ENCODE measurements around the gene NCOR2. TPM values are rescaled to one million over a fixed set of nuclear protein-coding genes. Genes with fewer than 3 reads are reported as not detected.

NCOR2 gene
- polyA plus RNA-seq, 1 donor from 2014 or later, result 4.8 TPM

DNA sequence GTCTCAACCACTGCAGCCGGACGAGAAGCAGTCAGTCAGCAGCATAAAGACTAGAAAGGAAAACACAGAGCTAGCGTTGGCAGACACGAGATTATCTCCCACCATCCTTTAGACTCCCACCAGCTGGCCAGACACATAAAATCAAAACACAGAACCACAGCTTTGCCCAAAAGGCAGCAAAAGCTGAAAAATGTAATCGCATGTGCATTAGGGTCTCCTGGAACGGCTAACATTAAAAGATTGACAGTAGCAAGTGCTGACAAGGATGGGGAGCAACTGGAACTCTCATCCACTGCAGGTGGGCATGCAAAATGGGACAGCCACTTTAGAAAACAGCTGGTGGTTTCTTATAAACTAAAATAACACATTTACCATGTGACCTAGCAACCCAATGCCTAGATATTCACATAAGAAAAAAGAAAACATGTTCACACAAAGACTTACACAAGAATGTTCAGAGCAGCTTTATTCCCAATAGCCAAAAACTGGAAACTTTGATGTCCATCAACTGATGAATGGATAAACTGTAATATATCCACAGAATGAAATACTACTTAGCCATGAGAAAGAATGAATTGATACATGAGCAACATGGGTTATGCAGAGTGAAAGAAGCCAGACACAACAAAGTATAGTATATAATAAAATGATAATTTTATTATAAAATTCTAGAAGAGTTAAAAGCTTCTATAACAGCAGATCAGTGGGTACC lies 37.7 kb downstream of the NCOR2 start:
- peaks cover 3% of the 10 kb centered on the region for H3K79me2 ChIP-seq (replicated peaks; ENCODE audit: insufficient read depth, low read length)
- no peak overlapping the region for H3K27ac ChIP-seq (ENCODE audit: low read length)
- H3K4me3 ChIP-seq (ENCODE audit: low read length), result no peak overlapping the region
- H4K20me1 ChIP-seq (ENCODE audit: insufficient read depth), result no peaks in the 10 kb centered on the region
- no peak overlapping the region for H3K4me2 ChIP-seq (ENCODE audit: low read length)
- TF ChIP-seq, protein P1, sequence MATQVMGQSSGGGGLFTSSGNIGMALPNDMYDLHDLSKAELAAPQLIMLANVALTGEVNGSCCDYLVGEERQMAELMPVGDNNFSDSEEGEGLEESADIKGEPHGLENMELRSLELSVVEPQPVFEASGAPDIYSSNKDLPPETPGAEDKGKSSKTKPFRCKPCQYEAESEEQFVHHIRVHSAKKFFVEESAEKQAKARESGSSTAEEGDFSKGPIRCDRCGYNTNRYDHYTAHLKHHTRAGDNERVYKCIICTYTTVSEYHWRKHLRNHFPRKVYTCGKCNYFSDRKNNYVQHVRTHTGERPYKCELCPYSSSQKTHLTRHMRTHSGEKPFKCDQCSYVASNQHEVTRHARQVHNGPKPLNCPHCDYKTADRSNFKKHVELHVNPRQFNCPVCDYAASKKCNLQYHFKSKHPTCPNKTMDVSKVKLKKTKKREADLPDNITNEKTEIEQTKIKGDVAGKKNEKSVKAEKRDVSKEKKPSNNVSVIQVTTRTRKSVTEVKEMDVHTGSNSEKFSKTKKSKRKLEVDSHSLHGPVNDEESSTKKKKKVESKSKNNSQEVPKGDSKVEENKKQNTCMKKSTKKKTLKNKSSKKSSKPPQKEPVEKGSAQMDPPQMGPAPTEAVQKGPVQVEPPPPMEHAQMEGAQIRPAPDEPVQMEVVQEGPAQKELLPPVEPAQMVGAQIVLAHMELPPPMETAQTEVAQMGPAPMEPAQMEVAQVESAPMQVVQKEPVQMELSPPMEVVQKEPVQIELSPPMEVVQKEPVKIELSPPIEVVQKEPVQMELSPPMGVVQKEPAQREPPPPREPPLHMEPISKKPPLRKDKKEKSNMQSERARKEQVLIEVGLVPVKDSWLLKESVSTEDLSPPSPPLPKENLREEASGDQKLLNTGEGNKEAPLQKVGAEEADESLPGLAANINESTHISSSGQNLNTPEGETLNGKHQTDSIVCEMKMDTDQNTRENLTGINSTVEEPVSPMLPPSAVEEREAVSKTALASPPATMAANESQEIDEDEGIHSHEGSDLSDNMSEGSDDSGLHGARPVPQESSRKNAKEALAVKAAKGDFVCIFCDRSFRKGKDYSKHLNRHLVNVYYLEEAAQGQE (IDR thresholded peaks at IDR 0.05; ENCODE audit: borderline replicate concordance), result no peak
- TF ChIP-seq CTCF (IDR thresholded peaks at IDR 0.05; ENCODE audit: poor library complexity, severe bottlenecking), result no peak
- TF ChIP-seq EZH2 (IDR thresholded peaks at IDR 0.05; ENCODE audit: borderline replicate concordance, insufficient read depth, low read length, poor library complexity, severe bottlenecking), result no peak
- no peak for TF ChIP-seq MXI1 (conservative IDR thresholded peaks at IDR 0.05; ENCODE audit: poor library complexity, severe bottlenecking)
- no peak for TF ChIP-seq TAF1 (IDR thresholded peaks at IDR 0.05; ENCODE audit: low read depth)
- TF ChIP-seq RAD21 (conservative IDR thresholded peaks at IDR 0.05), result no peak
- no peak for TF ChIP-seq POLR2AphosphoS5 (IDR thresholded peaks at IDR 0.05)
- TF ChIP-seq SMC3 (conservative IDR thresholded peaks at IDR 0.05; ENCODE audit: poor library complexity), result no peak
- TF ChIP-seq EP300 (conservative IDR thresholded peaks at IDR 0.05; ENCODE audit: poor library complexity, severe bottlenecking), result no peak
- no peaks in the 10 kb centered on the region for H3K36me3 ChIP-seq (ENCODE audit: insufficient read depth, low read length)
- no peak overlapping the region for H3K9ac ChIP-seq (ENCODE audit: low read length)
- no peak overlapping the region for H2AFZ ChIP-seq (ENCODE audit: low read depth, low read length)
- peaks cover 9% of the 10 kb centered on the region for H3F3A ChIP-seq (ENCODE audit: insufficient read depth, low read length, poor library complexity, severe bottlenecking)
- no peaks in the 10 kb centered on the region for H3K9me3 ChIP-seq (ENCODE audit: low read length)
- no peaks in the 10 kb centered on the region for H3K27me3 ChIP-seq (ENCODE audit: insufficient read depth, low read depth, low read length)
- no peaks in the 10 kb centered on the region for H3K9me2 ChIP-seq (ENCODE audit: insufficient read depth, low read length)

DNA sequence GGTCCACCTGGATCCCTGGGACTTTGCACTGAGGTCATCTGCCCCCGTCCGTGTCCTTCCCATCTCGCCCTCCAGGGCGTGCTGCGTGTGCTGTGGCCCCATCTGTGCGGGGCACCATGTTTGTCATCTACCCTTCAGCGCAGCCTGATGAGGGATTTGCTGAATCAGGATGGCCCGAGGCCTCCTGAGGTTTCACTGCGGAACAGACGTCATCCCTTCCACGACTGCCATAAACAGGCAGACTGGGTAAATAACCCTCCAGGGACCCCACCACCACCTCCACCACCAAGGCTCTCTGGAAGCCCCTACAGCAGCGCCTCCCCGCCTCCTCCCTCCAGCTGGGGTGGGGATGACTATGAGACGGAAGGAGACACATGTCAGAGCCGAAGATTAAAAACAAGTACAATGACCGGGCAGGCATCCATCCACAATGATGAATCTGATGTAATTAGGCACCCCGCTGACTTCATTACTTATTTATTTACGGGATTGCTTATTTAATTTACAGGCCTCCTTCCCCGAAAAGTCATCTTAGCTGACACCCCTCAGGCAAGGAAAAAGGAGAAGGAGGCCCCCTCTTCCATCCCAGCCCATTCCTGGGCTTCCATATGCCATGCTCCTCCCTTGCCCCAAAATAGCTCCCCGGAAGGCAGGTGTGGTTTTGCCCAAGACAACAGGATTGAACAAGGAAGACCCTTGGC lies 39.4 kb downstream of the NCOR2 start:
- Histone ChIP-seq H3K4me3 (ENCODE audit: low read length) (no peak overlapping the region), H2AFZ (ENCODE audit: low read depth, low read length) (no peak overlapping the region), H3K27ac (ENCODE audit: low read length) (peak overlapping the region; percentile 24), H3K36me3 (ENCODE audit: insufficient read depth, low read length) (no peaks in the 10 kb centered on the region), H3K9me3 (ENCODE audit: low read length) (no peaks in the 10 kb centered on the region), H3F3A (ENCODE audit: insufficient read depth, low read length, poor library complexity, severe bottlenecking) (peaks cover 9% of the 10 kb centered on the region), H3K9ac (ENCODE audit: low read length) (no peak overlapping the region), H3K79me2 (replicated peaks; ENCODE audit: insufficient read depth, low read length) (peaks cover 3% of the 10 kb centered on the region), H3K27me3 (ENCODE audit: insufficient read depth, low read depth, low read length) (no peaks in the 10 kb centered on the region), H4K20me1 (ENCODE audit: insufficient read depth) (no peaks in the 10 kb centered on the region), H3K9me2 (ENCODE audit: insufficient read depth, low read length) (no peaks in the 10 kb centered on the region), H3K4me2 (ENCODE audit: low read length) (no peak overlapping the region)
- no peak for TF ChIP-seq SMC3 (conservative IDR thresholded peaks at IDR 0.05; ENCODE audit: poor library complexity)
- TF ChIP-seq CTCF (IDR thresholded peaks at IDR 0.05; ENCODE audit: poor library complexity, severe bottlenecking), result no peak
- TF ChIP-seq EP300 (conservative IDR thresholded peaks at IDR 0.05; ENCODE audit: poor library complexity, severe bottlenecking), result no peak
- TF ChIP-seq MXI1 (conservative IDR thresholded peaks at IDR 0.05; ENCODE audit: poor library complexity, severe bottlenecking), result no peak
- TF ChIP-seq POLR2AphosphoS5 (IDR thresholded peaks at IDR 0.05), result no peak
- TF ChIP-seq, protein P1 (IDR thresholded peaks at IDR 0.05; ENCODE audit: borderline replicate concordance), result no peak
- no peak for TF ChIP-seq RAD21 (conservative IDR thresholded peaks at IDR 0.05)
- TF ChIP-seq EZH2 (IDR thresholded peaks at IDR 0.05; ENCODE audit: borderline replicate concordance, insufficient read depth, low read length, poor library complexity, severe bottlenecking), result no peak
- no peak for TF ChIP-seq TAF1 (IDR thresholded peaks at IDR 0.05; ENCODE audit: low read depth)

All from neural cell (in vitro differentiated cells).